Keratinocyte (primary cell): Measurements from ENCODE around the gene TGM5. TPM values are rescaled to one million over a fixed set of nuclear protein-coding genes. Genes with fewer than 3 reads are reported as not detected.

Source experiments
- DNase-seq: peaks from one replicate; pipeline ENCODE4 v3.0.0-alpha.2; 2011; ENCODE audit warnings: low read depth, missing footprints, low spot score
- FAIRE-seq: peaks from 2 replicates; lab custom pipeline; 2011; peaks lifted over from hg19 to GRCh38; lab: Jason Lieb, UNC
- H2AFZ ChIP-seq: 2 replicates; pipeline ENCODE4 v1.6.0; 2012; ENCODE audit warnings: low read length, control low read depth, inconsistent platforms; ENCODE audit not compliant: control insufficient read depth
- H3K27ac ChIP-seq: 2 replicates; pipeline ENCODE4 v1.5.1; 2011; ENCODE audit warnings: low read length; ENCODE audit not compliant: control insufficient read depth, insufficient read depth
- H3K27me3 ChIP-seq: 3 replicates; pipeline ENCODE4 v1.6.0; 2011; ENCODE audit warnings: low read length; ENCODE audit not compliant: control insufficient read depth, insufficient read depth; ENCODE audit errors: extremely low read depth
- H3K36me3 ChIP-seq, 2 experiments: 2 replicates in 1 of 2; 3 replicates in 1 of 2; pipeline ENCODE4 v1.5.1; 2011; ENCODE audit warnings: low read length in 2 of 2, mild to moderate bottlenecking in 1 of 2; ENCODE audit not compliant: control insufficient read depth in 2 of 2, insufficient read depth in 2 of 2; ENCODE audit errors: extremely low read depth in 1 of 2
- H3K4me1 ChIP-seq: 3 replicates; pipeline ENCODE4 v1.5.1; 2011; ENCODE audit warnings: low read length; ENCODE audit not compliant: control insufficient read depth, insufficient read depth; ENCODE audit errors: extremely low read depth
- H3K4me2 ChIP-seq: 3 replicates; pipeline ENCODE4 v1.6.0; 2011; ENCODE audit warnings: low read depth, low read length; ENCODE audit not compliant: control insufficient read depth, insufficient read depth; ENCODE audit errors: extremely low read depth
- H3K4me3 ChIP-seq, 3 experiments: fragments of 200-600 bp in 1 of 3; sonication (generic) in 1 of 3; 2 replicates in 2 of 3; 3 replicates in 1 of 3; pipeline ENCODE4 v1.5.1; 2011 to 2016; ENCODE audit warnings: low read length in 3 of 3, mild to moderate bottlenecking in 3 of 3, control low read depth in 2 of 3, inconsistent platforms in 1 of 3, low read depth in 1 of 3, mixed read lengths in 1 of 3, mixed run types in 1 of 3, moderate library complexity in 1 of 3; ENCODE audit not compliant: control insufficient read depth in 2 of 3, insufficient read depth in 2 of 3; ENCODE audit errors: extremely low read depth in 1 of 3
- H3K79me2 ChIP-seq: 2 replicates; pipeline ENCODE4 v1.6.0; 2012; ENCODE audit warnings: low read length; ENCODE audit not compliant: control insufficient read depth, insufficient read depth
- H3K9ac ChIP-seq: 3 replicates; pipeline ENCODE4 v1.6.0; 2011; ENCODE audit warnings: low read length; ENCODE audit not compliant: control insufficient read depth, insufficient read depth; ENCODE audit errors: extremely low read depth
- H3K9me1 ChIP-seq: 3 replicates; pipeline ENCODE4 v1.6.0; 2011; ENCODE audit warnings: low read length; ENCODE audit not compliant: control insufficient read depth, insufficient read depth; ENCODE audit errors: extremely low read depth
- H3K9me3 ChIP-seq: 2 replicates; pipeline ENCODE4 v1.5.1; 2012; ENCODE audit warnings: low read depth, low read length; ENCODE audit not compliant: control insufficient read depth
- H4K20me1 ChIP-seq: 3 replicates; pipeline ENCODE4 v1.6.0; 2011; ENCODE audit warnings: low read length; ENCODE audit not compliant: control insufficient read depth, insufficient read depth; ENCODE audit errors: extremely low read depth
- EZH2 ChIP-seq: IDR thresholded peaks from one replicate; pipeline ENCODE4 v1.6.1; 2012; ENCODE audit warnings: inconsistent platforms, mild to moderate bottlenecking, low read length, moderate library complexity
- dilution Hi-C: fragments of 300-500 bp; cut with MboI; formaldehyde crosslinking; loops from one replicate; pipeline ENCODE4 v1.7.0; 2020; ENCODE audit warnings: low sequenced_read_pairs; ENCODE audit not compliant: extremely low pct_ligation_motif_present
- polyA plus RNA-seq, 5 experiments: library from polyadenylated mRNA; depleted of rRNA in 3 of 5; stranded (reverse) in 3 of 5; stranded (forward) in 1 of 5; unstranded in 1 of 5; fragments of >200 nt; gene quantifications; 1 replicate in 1 of 5; 2 replicates in 3 of 5; 3 replicates in 1 of 5; pipeline versions ENCODE4 v1.2.1 to v1.2.3, GENCODE V29; 2011 to 2012; ENCODE audit warnings: missing spikeins in 2 of 5, low read depth in 1 of 5, low replicate concordance in 1 of 5
- TF ChIP-seq, protein P1 (sequence below), 3 experiments: IDR thresholded peaks in 1 of 3; conservative IDR thresholded peaks in 1 of 3; optimal IDR thresholded peaks in 1 of 3; 2 replicates in 2 of 3; 3 replicates in 1 of 3; pipeline versions ENCODE3 to v1.5.1; 2011; ENCODE audit warnings: low read length in 3 of 3, mild to moderate bottlenecking in 3 of 3, moderate library complexity in 2 of 3, control low read depth in 1 of 3, inconsistent platforms in 1 of 3; ENCODE audit not compliant: insufficient read depth in 2 of 3; ENCODE audit errors: extremely low read depth in 1 of 3

Gene TGM5
- polyA plus RNA-seq, 1 donor (not counting 4 experiments of a cell fraction or from before 2014, with no cell fraction given) = not detected

DNA sequence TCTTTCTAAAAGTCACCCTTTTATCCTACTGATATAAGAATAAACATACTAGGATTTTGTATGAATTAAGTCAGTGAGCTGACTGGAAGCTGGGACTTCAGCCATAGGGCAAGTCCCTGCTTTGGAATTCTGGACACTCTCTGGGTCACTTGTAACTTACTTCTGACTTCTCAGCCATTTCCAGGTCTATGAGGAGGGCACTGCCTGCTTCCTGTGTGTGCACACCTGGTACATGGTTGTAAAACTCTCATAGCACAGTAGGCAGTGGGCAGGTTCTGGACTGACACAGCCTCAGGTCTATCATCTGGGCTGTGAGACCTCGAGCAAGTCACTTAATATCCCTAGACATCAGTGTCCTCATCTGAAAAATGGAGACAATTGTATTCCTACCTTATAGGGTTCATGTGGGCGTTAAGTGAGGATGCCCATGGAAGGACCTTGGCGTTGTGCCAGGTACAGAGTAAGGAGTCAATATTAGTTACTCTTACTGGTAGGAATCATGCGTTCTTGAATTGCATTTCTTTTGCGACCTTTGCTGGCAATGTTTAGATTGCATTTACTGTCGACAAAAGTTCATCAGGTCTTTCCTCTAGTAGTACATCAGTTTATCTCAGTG lies 27.5 kb upstream of the TGM5 start:
- no peak for FAIRE-seq

DNA sequence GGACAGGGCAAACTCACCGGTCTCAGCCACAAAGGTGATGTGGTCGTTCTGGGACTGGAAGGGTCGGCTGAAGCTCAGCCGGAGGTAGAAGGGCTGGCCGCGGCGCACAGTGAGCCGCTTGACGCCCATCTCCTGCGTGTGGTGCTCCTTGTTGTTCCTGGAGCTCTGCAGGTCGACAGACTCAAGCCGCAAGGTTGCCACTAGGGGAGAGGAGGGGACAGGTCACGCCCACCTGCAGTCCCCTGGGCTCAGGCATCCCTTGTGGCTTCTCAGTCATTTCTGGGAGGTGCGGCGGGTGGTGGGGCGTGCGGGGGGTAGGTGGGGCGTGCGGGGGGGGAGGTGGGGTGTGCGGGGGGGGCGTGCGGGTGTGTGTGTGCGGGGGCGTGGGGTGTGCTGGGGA lies 26.7 kb upstream of the TGM5 start:
- Histone ChIP-seq H2AFZ (no peak overlapping the region), H3K9me3 (no peaks in the 10 kb centered on the region), H3K9ac (no peak overlapping the region), H3K4me2 (no peak overlapping the region), H3K27ac (no peak overlapping the region), H3K4me3 (no peak overlapping the region), H3K4me1 (no peaks in the 10 kb centered on the region), H3K36me3 (no peaks in the 10 kb centered on the region), H3K27me3 (peaks cover 38% of the 10 kb centered on the region), H3K9me1 (no peaks in the 10 kb centered on the region), H4K20me1 (no peaks in the 10 kb centered on the region), H3K79me2 (no peaks in the 10 kb centered on the region)
- TF ChIP-seq, protein P1, sequence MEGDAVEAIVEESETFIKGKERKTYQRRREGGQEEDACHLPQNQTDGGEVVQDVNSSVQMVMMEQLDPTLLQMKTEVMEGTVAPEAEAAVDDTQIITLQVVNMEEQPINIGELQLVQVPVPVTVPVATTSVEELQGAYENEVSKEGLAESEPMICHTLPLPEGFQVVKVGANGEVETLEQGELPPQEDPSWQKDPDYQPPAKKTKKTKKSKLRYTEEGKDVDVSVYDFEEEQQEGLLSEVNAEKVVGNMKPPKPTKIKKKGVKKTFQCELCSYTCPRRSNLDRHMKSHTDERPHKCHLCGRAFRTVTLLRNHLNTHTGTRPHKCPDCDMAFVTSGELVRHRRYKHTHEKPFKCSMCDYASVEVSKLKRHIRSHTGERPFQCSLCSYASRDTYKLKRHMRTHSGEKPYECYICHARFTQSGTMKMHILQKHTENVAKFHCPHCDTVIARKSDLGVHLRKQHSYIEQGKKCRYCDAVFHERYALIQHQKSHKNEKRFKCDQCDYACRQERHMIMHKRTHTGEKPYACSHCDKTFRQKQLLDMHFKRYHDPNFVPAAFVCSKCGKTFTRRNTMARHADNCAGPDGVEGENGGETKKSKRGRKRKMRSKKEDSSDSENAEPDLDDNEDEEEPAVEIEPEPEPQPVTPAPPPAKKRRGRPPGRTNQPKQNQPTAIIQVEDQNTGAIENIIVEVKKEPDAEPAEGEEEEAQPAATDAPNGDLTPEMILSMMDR (optimal IDR thresholded peaks at IDR 0.05 in 1 of 3, IDR thresholded peaks at IDR 0.05 in 1 of 3, conservative IDR thresholded peaks at IDR 0.05 in 1 of 3; ENCODE audit: extremely low read depth in 1 of 3, insufficient read depth in 2 of 3, low read length in 3 of 3) = no peak
- no peak for TF ChIP-seq EZH2
- FAIRE-seq (no peak), DNase-seq (no peak)
- dilution Hi-C loops = no loop called here

More for the DNA sequence above, 27.5 kb upstream of the TGM5 start:
- peaks cover 38% of the 10 kb centered on the region for H3K27me3 ChIP-seq
- no peak overlapping the region for H3K27ac ChIP-seq
- TF ChIP-seq, protein P1 (optimal IDR thresholded peaks at IDR 0.05 in 1 of 3, IDR thresholded peaks at IDR 0.05 in 1 of 3, conservative IDR thresholded peaks at IDR 0.05 in 1 of 3; ENCODE audit: extremely low read depth in 1 of 3, insufficient read depth in 2 of 3, low read length in 3 of 3) = no peak
- peak; percentile 80 for TF ChIP-seq EZH2
- no peak overlapping the region for H3K4me3 ChIP-seq
- no peaks in the 10 kb centered on the region for H3K79me2 ChIP-seq
- no peak for DNase-seq
- H3K4me1 ChIP-seq = no peaks in the 10 kb centered on the region
- no peaks in the 10 kb centered on the region for H3K36me3 ChIP-seq
- dilution Hi-C loops = no loop called here
- no peaks in the 10 kb centered on the region for H3K9me3 ChIP-seq
- no peak overlapping the region for H3K9ac ChIP-seq
- no peaks in the 10 kb centered on the region for H3K9me1 ChIP-seq
- H2AFZ ChIP-seq = no peak overlapping the region
- H4K20me1 ChIP-seq = no peaks in the 10 kb centered on the region
- no peak overlapping the region for H3K4me2 ChIP-seq
